Fibroblast of pulmonary artery (primary cell): ENCODE data around the gene RAB12.

ENCODE experiments used
- DNase-seq: peaks from one replicate; pipeline ENCODE4 v3.0.0-alpha.2; 2010; ENCODE audit warnings: low read depth
- H3K4me3 ChIP-seq: replicated peaks from 2 replicates; pipeline ENCODE4 v1.5.1; 2011; ENCODE audit warnings: low read depth, mild to moderate bottlenecking, control low read depth, low read length, moderate library complexity
- TF ChIP-seq, protein P1 (sequence below): IDR thresholded peaks from 2 replicates; pipeline ENCODE4 v1.5.1; 2011; ENCODE audit warnings: mild to moderate bottlenecking, control low read depth, low read length, inconsistent platforms; ENCODE audit errors: missing control alignments

Gene RAB12

DNA sequence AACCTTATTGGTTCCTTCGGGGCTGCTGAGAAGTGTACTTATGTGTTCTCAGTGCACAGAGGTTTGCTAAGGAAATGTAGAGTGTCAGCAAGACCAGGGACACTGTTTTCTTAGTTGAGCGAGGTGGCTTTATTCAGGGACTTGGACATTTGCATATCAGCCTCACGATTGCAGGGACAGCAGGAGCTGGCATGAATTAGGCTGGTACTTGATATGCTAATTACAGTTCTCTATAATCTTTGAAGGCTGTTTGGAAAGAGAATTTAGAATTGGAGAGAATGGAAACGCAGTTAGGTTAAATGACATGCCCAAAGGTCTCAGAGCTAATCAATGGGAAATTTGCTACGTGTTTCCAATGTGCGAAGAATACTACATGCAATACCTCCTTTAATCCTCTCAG, 77.4 kb downstream of the RAB12 start:
- TF ChIP-seq, protein P1, sequence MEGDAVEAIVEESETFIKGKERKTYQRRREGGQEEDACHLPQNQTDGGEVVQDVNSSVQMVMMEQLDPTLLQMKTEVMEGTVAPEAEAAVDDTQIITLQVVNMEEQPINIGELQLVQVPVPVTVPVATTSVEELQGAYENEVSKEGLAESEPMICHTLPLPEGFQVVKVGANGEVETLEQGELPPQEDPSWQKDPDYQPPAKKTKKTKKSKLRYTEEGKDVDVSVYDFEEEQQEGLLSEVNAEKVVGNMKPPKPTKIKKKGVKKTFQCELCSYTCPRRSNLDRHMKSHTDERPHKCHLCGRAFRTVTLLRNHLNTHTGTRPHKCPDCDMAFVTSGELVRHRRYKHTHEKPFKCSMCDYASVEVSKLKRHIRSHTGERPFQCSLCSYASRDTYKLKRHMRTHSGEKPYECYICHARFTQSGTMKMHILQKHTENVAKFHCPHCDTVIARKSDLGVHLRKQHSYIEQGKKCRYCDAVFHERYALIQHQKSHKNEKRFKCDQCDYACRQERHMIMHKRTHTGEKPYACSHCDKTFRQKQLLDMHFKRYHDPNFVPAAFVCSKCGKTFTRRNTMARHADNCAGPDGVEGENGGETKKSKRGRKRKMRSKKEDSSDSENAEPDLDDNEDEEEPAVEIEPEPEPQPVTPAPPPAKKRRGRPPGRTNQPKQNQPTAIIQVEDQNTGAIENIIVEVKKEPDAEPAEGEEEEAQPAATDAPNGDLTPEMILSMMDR = no peak
- H3K4me3 ChIP-seq = no peak overlapping the region
- no peak for DNase-seq

DNA sequence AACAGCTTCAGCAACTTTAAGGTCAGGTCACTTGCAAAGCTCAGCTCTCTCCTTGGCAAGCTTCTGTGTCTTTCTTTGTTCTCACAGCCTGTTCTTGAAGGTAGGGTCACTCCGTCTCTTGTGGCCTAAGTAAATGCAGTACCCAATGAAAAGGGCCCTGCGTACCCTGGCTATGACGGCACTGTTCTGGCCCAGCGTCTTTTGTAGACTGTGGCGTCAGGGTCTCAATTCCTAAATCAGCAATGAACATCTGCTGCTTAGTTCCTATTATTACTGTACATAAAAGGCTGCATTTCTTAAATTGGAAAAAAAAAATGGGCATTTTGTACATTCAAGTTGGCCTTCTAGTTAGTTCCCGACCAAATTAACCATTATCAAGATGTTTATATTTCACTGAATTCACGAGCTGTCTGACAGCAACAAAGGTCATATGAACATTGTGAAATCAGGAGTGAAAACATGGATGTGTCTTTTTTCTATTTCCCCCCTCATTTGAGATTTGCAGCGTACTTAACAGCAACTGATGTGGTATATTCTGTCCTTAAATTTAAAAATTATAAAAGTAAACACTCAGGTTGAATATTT, 79.1 kb downstream of the RAB12 start:
- H3K4me3 ChIP-seq = no peak overlapping the region
- no peak for DNase-seq
- TF ChIP-seq, protein P1 = no peak

DNA sequence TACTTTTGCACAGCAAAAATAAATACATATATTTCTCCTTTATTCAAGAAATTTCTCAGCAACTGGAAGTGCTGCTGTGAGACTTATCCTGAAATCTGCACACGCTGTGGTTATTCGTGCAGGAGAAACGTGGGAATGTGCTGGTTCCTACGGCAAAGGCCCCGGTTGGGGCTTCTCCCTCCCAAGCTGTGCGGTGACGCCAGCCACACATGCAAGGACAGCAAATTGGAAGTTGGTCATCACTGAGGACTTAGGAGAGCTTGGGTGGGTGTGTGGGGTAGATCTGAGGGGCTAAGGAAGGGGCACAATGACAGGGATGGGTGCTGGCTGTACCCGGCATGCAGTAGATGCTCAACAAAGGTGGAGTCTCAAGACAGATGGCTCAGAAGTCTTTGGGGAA, 79.6 kb downstream of the RAB12 start:
- H3K4me3 ChIP-seq = no peak overlapping the region
- TF ChIP-seq, protein P1 = no peak
- no peak for DNase-seq
